Measurements from ENCODE around the gene CYP39A1. TPM values are rescaled to one million over a fixed set of nuclear protein-coding genes. Genes with fewer than 3 reads are reported as not detected.

Gene CYP39A1
- total and polyA plus RNA-seq, 2 experiments from 2014 or later: 1.5 to 3.5 TPM

DNA sequence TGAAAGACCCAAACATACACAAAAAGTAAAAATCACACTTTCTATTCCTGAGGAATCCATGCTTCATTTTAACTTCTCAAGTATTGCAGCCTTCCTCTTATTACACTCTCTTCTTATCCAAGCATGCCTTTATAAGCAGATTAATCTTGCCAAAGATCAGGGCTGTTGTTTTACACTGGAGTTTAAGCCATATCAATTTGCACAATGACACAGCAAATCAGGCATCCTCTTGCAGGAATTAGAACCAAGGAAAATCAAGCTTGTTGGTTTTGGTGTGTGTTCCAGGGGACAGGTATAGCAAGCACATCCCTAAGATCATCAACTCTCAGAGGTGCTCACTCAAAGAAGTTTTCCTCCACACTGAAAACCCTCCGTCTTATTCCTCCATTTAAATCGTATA lies 69.5 kb downstream of the CYP39A1 start (continued):
- TF ChIP-seq, protein P1, sequence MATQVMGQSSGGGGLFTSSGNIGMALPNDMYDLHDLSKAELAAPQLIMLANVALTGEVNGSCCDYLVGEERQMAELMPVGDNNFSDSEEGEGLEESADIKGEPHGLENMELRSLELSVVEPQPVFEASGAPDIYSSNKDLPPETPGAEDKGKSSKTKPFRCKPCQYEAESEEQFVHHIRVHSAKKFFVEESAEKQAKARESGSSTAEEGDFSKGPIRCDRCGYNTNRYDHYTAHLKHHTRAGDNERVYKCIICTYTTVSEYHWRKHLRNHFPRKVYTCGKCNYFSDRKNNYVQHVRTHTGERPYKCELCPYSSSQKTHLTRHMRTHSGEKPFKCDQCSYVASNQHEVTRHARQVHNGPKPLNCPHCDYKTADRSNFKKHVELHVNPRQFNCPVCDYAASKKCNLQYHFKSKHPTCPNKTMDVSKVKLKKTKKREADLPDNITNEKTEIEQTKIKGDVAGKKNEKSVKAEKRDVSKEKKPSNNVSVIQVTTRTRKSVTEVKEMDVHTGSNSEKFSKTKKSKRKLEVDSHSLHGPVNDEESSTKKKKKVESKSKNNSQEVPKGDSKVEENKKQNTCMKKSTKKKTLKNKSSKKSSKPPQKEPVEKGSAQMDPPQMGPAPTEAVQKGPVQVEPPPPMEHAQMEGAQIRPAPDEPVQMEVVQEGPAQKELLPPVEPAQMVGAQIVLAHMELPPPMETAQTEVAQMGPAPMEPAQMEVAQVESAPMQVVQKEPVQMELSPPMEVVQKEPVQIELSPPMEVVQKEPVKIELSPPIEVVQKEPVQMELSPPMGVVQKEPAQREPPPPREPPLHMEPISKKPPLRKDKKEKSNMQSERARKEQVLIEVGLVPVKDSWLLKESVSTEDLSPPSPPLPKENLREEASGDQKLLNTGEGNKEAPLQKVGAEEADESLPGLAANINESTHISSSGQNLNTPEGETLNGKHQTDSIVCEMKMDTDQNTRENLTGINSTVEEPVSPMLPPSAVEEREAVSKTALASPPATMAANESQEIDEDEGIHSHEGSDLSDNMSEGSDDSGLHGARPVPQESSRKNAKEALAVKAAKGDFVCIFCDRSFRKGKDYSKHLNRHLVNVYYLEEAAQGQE (IDR thresholded peaks at IDR 0.05; ENCODE audit: unreplicated experiment): no peak
- TF ChIP-seq STAT1 (IDR thresholded peaks at IDR 0.05; ENCODE audit: unreplicated experiment): no peak

DNA sequence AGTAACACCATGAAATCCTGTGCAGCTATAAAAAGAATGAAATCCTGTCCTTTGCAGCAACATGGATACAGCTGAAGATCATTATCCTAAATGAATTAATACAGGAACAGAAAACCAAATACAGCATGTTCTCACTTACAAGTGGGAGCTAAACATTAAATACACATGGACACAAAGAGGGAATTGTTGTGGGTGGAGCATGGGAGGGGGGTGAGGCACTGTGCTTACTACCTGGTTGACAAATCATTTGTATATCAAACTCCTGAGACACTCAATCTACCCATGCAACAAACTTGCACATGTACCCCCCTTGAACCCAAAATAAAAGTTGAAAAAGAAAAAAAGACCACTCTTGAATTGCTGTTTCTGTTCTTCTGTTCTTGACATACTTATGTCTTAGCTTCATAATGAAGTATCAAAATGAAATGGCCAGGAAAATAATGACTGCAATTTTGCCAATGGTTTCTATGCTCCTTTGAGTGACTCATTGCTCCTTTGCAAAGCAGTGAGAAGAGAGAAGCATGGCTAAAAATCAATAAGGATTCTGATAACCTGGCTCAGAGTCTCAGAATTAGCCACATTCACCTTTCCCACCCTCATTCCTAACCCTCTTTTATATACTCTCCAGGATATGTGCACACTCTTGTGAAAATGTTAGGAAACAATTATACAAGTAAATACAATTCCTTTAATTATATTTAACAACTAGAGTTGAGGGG lies 71.0 kb downstream of the CYP39A1 start:
- Mint-ChIP-seq H3K4me1 (0 out of 3 replicates have a peak, but pooled peaks cover 3% of the 10 kb centered on the region), H3K9me3 (no peaks in the 10 kb centered on the region), H3K36me3 (ENCODE audit: low read depth) (no peaks in the 10 kb centered on the region), H3K27ac (no peak overlapping the region), H3K4me3 (no peak overlapping the region), H3K27me3 (ENCODE audit: insufficient read depth, low read depth, poor library complexity) (no peaks in the 10 kb centered on the region)
- Histone ChIP-seq H3K4me3 (no peak overlapping the region), H3K4me1 (ENCODE audit: insufficient read depth) (no peaks in the 10 kb centered on the region), H2AFZ (no peak overlapping the region), H3K79me2 (replicated peaks; ENCODE audit: insufficient read depth) (no peaks in the 10 kb centered on the region), H4K20me1 (replicated peaks; ENCODE audit: insufficient read depth) (no peaks in the 10 kb centered on the region), H3K27ac (ENCODE audit: low read depth) (no peak overlapping the region), H3K9me2 (ENCODE audit: insufficient read depth) (no peaks in the 10 kb centered on the region), H3K27me3 (ENCODE audit: insufficient read depth) (no peaks in the 10 kb centered on the region), H3F3A (replicated peaks; ENCODE audit: low read depth) (no peaks in the 10 kb centered on the region), H3K36me3 (ENCODE audit: insufficient read depth) (no peaks in the 10 kb centered on the region), H3K4me2 (no peak overlapping the region)
- ATAC-seq (no peak), DNase-seq (ENCODE audit: low spot score) (no peak)
- TF ChIP-seq ZNF331 (CRISPR knock-in tag; IDR thresholded peaks at IDR 0.05; ENCODE audit: low read depth) (no peak), EZH2 (IDR thresholded peaks at IDR 0.05; ENCODE audit: low read depth, unreplicated experiment) (no peak), EZH2phosphoT487 (IDR thresholded peaks at IDR 0.05; ENCODE audit: unreplicated experiment) (no peak), JUNB (IDR thresholded peaks at IDR 0.05; ENCODE audit: unreplicated experiment) (no peak), NANOG (IDR thresholded peaks at IDR 0.05; ENCODE audit: borderline replicate concordance) (no peak), ZNF114 (CRISPR knock-in tag; IDR thresholded peaks at IDR 0.05) (no peak), STAT1 (IDR thresholded peaks at IDR 0.05; ENCODE audit: unreplicated experiment) (no peak), POLR2AphosphoS5 (IDR thresholded peaks at IDR 0.05; ENCODE audit: low read depth) (no peak)
- TF ChIP-seq, protein P2, sequence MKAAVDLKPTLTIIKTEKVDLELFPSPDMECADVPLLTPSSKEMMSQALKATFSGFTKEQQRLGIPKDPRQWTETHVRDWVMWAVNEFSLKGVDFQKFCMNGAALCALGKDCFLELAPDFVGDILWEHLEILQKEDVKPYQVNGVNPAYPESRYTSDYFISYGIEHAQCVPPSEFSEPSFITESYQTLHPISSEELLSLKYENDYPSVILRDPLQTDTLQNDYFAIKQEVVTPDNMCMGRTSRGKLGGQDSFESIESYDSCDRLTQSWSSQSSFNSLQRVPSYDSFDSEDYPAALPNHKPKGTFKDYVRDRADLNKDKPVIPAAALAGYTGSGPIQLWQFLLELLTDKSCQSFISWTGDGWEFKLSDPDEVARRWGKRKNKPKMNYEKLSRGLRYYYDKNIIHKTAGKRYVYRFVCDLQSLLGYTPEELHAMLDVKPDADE (IDR thresholded peaks at IDR 0.05): no peak
- TF ChIP-seq, protein P1 (IDR thresholded peaks at IDR 0.05; ENCODE audit: unreplicated experiment): no peak
